Subcutaneous abdominal adipose tissue (tissue), 5 donors: ENCODE measurements around the gene LRP1B.

Experiments used
- H3K27ac ChIP-seq: one replicate; pipeline ENCODE4 v1.7.0; 2013; ENCODE audit warnings: low read depth, mild to moderate bottlenecking, inconsistent platforms, low read length, moderate library complexity
- H3K27me3 ChIP-seq, 5 donors: one replicate each; pipeline ENCODE4 v1.7.0; 2013; ENCODE audit warnings: low read length in 5 of 5, inconsistent platforms in 1 of 5; ENCODE audit not compliant: control insufficient read depth in 5 of 5, insufficient read depth in 4 of 5
- H3K36me3 ChIP-seq, 5 donors: one replicate each; pipeline ENCODE4 v1.7.0; 2013; ENCODE audit warnings: low read length in 5 of 5; ENCODE audit not compliant: control insufficient read depth in 5 of 5, insufficient read depth in 5 of 5
- H3K4me1 ChIP-seq, 5 donors: one replicate each; pipeline ENCODE4 v1.7.0; 2013; ENCODE audit warnings: low read length in 5 of 5, mild to moderate bottlenecking in 3 of 5, moderate library complexity in 1 of 5; ENCODE audit not compliant: control insufficient read depth in 5 of 5, insufficient read depth in 5 of 5
- H3K4me3 ChIP-seq, 5 donors: one replicate each; pipeline ENCODE4 v1.7.0; 2013; ENCODE audit warnings: low read length in 5 of 5, low read depth in 1 of 5
- H3K9ac ChIP-seq, 5 donors: one replicate each; pipeline ENCODE4 v1.7.0; 2013; ENCODE audit warnings: low read length in 5 of 5, mild to moderate bottlenecking in 4 of 5, moderate library complexity in 3 of 5
- H3K9me3 ChIP-seq, 5 donors: one replicate each; pipeline ENCODE4 v1.7.0; 2013; ENCODE audit warnings: low read length in 5 of 5; ENCODE audit not compliant: control insufficient read depth in 5 of 5
- donor health status: healthy.
- donor health status: healthy.
- donor health status: healthy.
- donor health status: healthy.
- donor health status: healthy.

The LRP1B gene

DNA sequence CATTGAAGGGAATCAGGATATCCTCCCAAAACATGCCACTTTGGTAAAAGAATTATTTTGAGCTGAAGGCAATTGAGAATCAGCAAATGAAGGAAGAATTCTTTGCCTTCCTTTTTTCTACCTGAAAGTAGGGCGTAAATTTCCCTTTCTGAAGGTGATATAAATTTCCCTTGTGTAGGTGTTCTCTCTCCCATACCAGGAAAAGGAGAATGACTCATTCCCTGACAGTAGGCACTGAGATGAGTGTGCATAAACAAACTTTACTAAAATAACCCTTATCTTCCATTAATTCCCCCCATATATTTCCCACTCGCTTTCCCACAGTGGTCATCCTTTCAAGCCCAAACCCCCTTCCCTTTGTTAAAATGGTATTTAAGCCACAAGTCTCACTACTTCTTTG is 1339.0 kb downstream of the LRP1B start:
- H3K36me3 ChIP-seq, result no peaks in the 10 kb centered on the region
- no peaks in the 10 kb centered on the region for H3K27me3 ChIP-seq
- no peaks in the 10 kb centered on the region for H3K9me3 ChIP-seq

GRCh38 chr2:140786585-140786984 is 1344.2 kb downstream of the LRP1B start:
- no peak overlapping the region for H3K27ac ChIP-seq
- H3K4me1 ChIP-seq, result no peaks in the 10 kb centered on the region
- H3K9ac ChIP-seq, result no peak overlapping the region
- H3K27me3 ChIP-seq, result no peaks in the 10 kb centered on the region
- H3K36me3 ChIP-seq, result no peaks in the 10 kb centered on the region
- H3K9me3 ChIP-seq, result no peaks in the 10 kb centered on the region
- H3K4me3 ChIP-seq, result no peak overlapping the region

More for the DNA sequence above, 1339.0 kb downstream of the LRP1B start:
- Histone ChIP-seq H3K4me1 (no peaks in the 10 kb centered on the region), H3K4me3 (no peak overlapping the region), H3K9ac (no peak overlapping the region), H3K27ac (no peak overlapping the region)

- Histone ChIP-seq H3K9me3 (no peaks in the 10 kb centered on the region), H3K27ac (no peak overlapping the region), H3K27me3 (no peaks in the 10 kb centered on the region), H3K4me1 (no peaks in the 10 kb centered on the region), H3K36me3 (no peaks in the 10 kb centered on the region), H3K4me3 (no peak overlapping the region), H3K9ac (no peak overlapping the region)
Observed at GRCh38 chr2:140775411-140775810, 1355.4 kb downstream of the LRP1B start.

DNA sequence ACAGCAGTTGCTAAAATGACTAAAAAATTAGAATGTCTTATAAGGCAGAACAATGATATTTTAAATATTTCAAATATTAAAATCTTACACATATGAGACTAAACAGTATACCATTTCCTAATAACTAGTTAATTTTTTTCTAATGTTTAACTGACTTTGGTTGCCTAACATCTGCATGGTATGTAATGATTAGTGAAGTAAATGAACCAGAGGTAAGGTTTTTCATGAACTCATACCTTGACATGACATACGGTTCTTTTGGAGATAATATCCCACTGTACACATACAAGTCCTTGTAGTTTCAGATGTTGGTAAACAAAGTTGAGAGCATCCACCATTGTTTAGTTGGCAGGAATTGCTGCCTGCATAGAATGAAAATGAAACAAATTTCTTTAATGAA is 1360.2 kb downstream of the LRP1B start:
- Histone ChIP-seq H3K9me3 (no peaks in the 10 kb centered on the region), H3K27ac (no peak overlapping the region), H3K36me3 (no peaks in the 10 kb centered on the region), H3K9ac (no peak overlapping the region), H3K4me3 (no peak overlapping the region), H3K4me1 (no peaks in the 10 kb centered on the region), H3K27me3 (no peaks in the 10 kb centered on the region)

GRCh38 chr2:140761807-140762206 is 1369.0 kb downstream of the LRP1B start:
- Histone ChIP-seq H3K9ac (no peak overlapping the region), H3K9me3 (peaks cover 0 to 8% (median 0%) of the 10 kb centered on the region in 5 donors), H3K27me3 (no peaks in the 10 kb centered on the region), H3K4me3 (no peak overlapping the region), H3K27ac (no peak overlapping the region), H3K4me1 (no peaks in the 10 kb centered on the region), H3K36me3 (no peaks in the 10 kb centered on the region)

DNA sequence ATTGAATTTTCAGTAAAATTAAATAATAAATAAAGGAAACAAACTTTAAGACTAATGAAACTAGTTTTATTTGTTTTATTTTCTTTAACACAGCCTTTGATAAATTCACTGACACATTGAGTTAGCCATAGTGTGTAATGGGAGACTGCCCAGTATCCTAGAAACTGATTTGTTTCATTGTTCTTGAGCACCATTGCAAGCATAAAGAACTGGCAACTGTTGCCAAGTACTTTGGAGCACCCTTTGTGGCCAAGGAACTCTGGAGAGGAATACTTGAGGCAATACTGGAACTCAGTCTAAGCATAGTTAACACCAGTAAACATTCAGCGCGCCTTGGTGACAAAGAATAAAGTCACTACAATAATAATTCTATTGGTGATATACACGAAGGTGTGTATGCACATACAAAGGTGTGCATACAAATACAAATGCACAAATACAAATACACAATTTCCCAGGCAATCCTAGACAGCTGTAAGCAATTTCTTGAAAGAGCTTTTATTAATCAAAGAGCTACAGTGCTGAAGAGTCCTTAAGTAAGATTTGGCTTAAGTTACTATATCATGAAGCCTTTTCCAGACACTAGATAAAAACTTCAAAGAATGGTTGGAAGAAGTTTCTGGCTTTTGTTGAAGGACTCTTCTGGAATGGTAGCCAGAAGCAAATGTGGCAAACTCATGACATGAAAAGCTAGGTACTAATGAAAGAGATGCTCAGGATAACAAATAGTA is 1371.2 kb downstream of the LRP1B start:
- H3K36me3 ChIP-seq, result no peaks in the 10 kb centered on the region
- H3K27ac ChIP-seq, result no peak overlapping the region
- no peak overlapping the region for H3K4me3 ChIP-seq
- H3K9me3 ChIP-seq, result peaks cover 0 to 8% (median 0%) of the 10 kb centered on the region in 5 donors
- H3K27me3 ChIP-seq, result no peaks in the 10 kb centered on the region
- H3K4me1 ChIP-seq, result no peaks in the 10 kb centered on the region
- H3K9ac ChIP-seq, result no peak overlapping the region

DNA sequence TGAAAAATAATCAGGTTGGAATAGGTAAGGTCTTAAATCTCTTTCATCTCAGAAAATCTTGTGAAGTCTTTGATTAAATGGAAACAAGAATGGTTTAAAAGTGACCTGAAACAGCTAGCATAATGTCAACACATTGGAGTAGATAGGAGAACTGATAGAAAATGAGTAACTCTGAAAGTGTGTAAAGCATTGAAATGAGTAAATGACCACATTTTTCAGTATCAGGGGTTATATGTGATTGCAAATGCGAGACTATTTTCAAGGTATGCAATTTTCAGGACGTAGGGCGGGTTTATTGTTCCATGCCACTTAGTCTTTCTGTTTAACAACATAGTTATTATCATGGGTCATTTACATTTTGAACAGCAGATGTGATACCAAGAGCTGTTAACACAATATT is 1383.2 kb downstream of the LRP1B start:
- H3K27me3 ChIP-seq, result no peaks in the 10 kb centered on the region
- no peak overlapping the region for H3K9ac ChIP-seq
- H3K4me3 ChIP-seq, result no peak overlapping the region
- H3K4me1 ChIP-seq, result no peaks in the 10 kb centered on the region
- H3K36me3 ChIP-seq, result no peaks in the 10 kb centered on the region
- H3K9me3 ChIP-seq, result no peaks in the 10 kb centered on the region
- H3K27ac ChIP-seq, result no peak overlapping the region

DNA sequence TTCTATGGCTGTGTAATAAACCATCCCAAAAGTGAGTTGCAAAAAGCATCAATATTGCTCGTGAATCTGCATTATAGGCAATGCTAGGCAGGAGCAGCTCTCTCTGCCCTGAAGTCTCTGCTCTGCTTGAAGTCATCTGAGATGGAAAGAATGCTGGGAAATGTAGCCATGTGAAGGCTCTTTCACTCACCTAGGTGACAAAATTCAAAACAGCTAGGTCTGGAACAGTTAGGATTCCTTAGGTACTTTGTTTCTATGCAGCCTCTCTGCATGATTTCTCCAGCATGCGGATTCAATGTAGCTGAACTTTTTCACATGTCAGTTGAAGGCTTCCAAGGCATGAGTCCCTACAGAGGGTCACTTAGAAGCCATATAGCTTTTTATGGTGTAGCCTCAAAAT is 1383.7 kb downstream of the LRP1B start:
- no peaks in the 10 kb centered on the region for H3K36me3 ChIP-seq
- no peak overlapping the region for H3K27ac ChIP-seq
- no peaks in the 10 kb centered on the region for H3K4me1 ChIP-seq
- no peak overlapping the region for H3K4me3 ChIP-seq
- no peaks in the 10 kb centered on the region for H3K27me3 ChIP-seq
- H3K9ac ChIP-seq, result no peak overlapping the region
- H3K9me3 ChIP-seq, result no peaks in the 10 kb centered on the region

DNA sequence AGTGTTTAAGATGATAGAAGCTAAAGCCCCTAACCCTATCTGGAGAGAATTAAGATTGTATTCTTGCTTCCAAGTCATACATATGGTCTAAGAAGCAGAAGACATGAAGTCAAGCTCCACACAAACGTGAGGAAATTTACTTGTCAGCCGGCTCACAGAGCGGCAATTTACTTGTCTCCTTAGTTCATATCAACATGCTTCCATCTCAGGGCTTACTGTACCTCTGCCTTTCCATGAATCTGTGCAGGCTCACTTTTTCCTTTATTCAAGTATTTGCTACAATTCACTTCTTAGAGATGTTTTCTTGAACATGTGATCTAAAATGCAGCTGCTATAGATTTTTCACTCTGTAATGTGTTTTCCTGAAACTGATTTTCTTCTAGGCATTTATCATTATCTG is 1386.4 kb downstream of the LRP1B start:
- H3K9me3 ChIP-seq, result no peaks in the 10 kb centered on the region
- H3K27ac ChIP-seq, result no peak overlapping the region
- H3K27me3 ChIP-seq, result no peaks in the 10 kb centered on the region
- no peaks in the 10 kb centered on the region for H3K4me1 ChIP-seq
- H3K4me3 ChIP-seq, result no peak overlapping the region
- no peaks in the 10 kb centered on the region for H3K36me3 ChIP-seq
- no peak overlapping the region for H3K9ac ChIP-seq

- Histone ChIP-seq H3K9ac (no peak overlapping the region), H3K4me3 (no peak overlapping the region), H3K4me1 (peaks cover 0 to 4% (median 0%) of the 10 kb centered on the region in 5 donors), H3K36me3 (no peaks in the 10 kb centered on the region), H3K27me3 (no peaks in the 10 kb centered on the region), H3K27ac (no peak overlapping the region), H3K9me3 (peaks cover 0 to 9% (median 3%) of the 10 kb centered on the region in 5 donors)
Observed at GRCh38 chr2:140737006-140737405, 1393.8 kb downstream of the LRP1B start.
